B cell (primary cell): Measurements from ENCODE around the gene ZNF625. TPM values are rescaled to one million over a fixed set of nuclear protein-coding genes. Genes with fewer than 3 reads are reported as not detected.
A peak's percentile ranks its signal among the peaks of the same experiment; 100 is the strongest.

Source experiments
- ATAC-seq: fragments of 200-7000 bp; cut with Tn5 transposase; one replicate; pipeline ENCODE4 v1.10.0; 2021; ENCODE audit warnings: low read depth, mild to moderate bottlenecking, moderate number of reproducible peaks, moderate library complexity
- CTCF ChIA-PET: fragments of 350-600 bp; sonication (Branson Sonifier 250); formaldehyde crosslinking; loops from one replicate; lab custom pipeline; 2021; ENCODE audit warnings: antibody characterized with exemption, inconsistent platforms; lab: Charles Lee
- POLR2A ChIA-PET: fragments of 350-600 bp; sonication (Branson Sonifier 250); formaldehyde crosslinking; loops from one replicate; lab custom pipeline; 2021; ENCODE audit warnings: antibody characterized with exemption; lab: Charles Lee
- DNase-seq: peaks from one replicate; pipeline ENCODE4 v3.0.0; 2013
- H2AFZ ChIP-seq: 2 replicates; pipeline ENCODE4 v1.6.1; 2012; ENCODE audit warnings: mild to moderate bottlenecking, low read depth, low read length; ENCODE audit not compliant: insufficient read depth, poor library complexity, severe bottlenecking
- H3K27ac ChIP-seq, 2 donors: 1 replicate in 1 of 2; 2 replicates in 1 of 2; pipeline ENCODE4 v1.5.1; 2012 to 2013; ENCODE audit warnings: low read length in 2 of 2, mild to moderate bottlenecking in 2 of 2, moderate library complexity in 1 of 2
- H3K27me3 ChIP-seq, 4 experiments: fragments of 200-600 bp in 1 of 4; sonication (generic) in 1 of 4; replicated peaks in 1 of 4; 1 replicate in 2 of 4; 2 replicates in 2 of 4; pipeline versions ENCODE4 v1.6.1 to v1.7.0; 2013 to 2016; ENCODE audit warnings: low read length in 3 of 4, mild to moderate bottlenecking in 2 of 4, mixed read lengths in 1 of 4, moderate library complexity in 1 of 4; ENCODE audit not compliant: insufficient read depth in 4 of 4, control insufficient read depth in 3 of 4; ENCODE audit errors: control extremely low read depth in 1 of 4
- H3K36me3 ChIP-seq, 2 experiments: replicated peaks in 1 of 2; 1 replicate in 1 of 2; 2 replicates in 1 of 2; pipeline versions ENCODE4 v1.6.1 to v1.7.1; 2013; ENCODE audit warnings: low read length in 1 of 2; ENCODE audit not compliant: insufficient read depth in 2 of 2, control insufficient read depth in 1 of 2; ENCODE audit errors: control extremely low read depth in 1 of 2, extremely low read depth in 1 of 2
- H3K4me1 ChIP-seq, 2 donors: fragments of 200-600 bp in 1 of 2; sonication (generic) in 1 of 2; 1 replicate in 1 of 2; 2 replicates in 1 of 2; pipeline versions ENCODE4 v1.5.1 to v1.6.1; 2013 to 2017; ENCODE audit warnings: low read length in 2 of 2; ENCODE audit not compliant: control insufficient read depth in 2 of 2, insufficient read depth in 2 of 2
- H3K4me2 ChIP-seq: replicated peaks from 2 replicates; pipeline ENCODE3; 2012; ENCODE audit warnings: mild to moderate bottlenecking, low read depth, low read length; ENCODE audit not compliant: poor library complexity, severe bottlenecking
- H3K4me3 ChIP-seq, 5 experiments: fragments of 200-600 bp in 1 of 5; sonication (generic) in 1 of 5; 1 replicate in 3 of 5; 2 replicates in 2 of 5; pipeline versions ENCODE4 v1.5.1 to v1.7.0; 2011 to 2016; ENCODE audit warnings: low read length in 4 of 5, mild to moderate bottlenecking in 4 of 5, low read depth in 2 of 5, control low read depth in 1 of 5, moderate library complexity in 1 of 5; ENCODE audit not compliant: insufficient read depth in 1 of 5; ENCODE audit errors: control extremely low read depth in 1 of 5, extremely low read depth in 1 of 5
- H3K79me2 ChIP-seq: fragments of 200-600 bp; sonication (generic); one replicate; pipeline ENCODE4 v1.6.0; 2016; ENCODE audit warnings: low read length; ENCODE audit not compliant: control insufficient read depth, insufficient read depth
- H3K9ac ChIP-seq: fragments of 200-600 bp; sonication (generic); 2 replicates; pipeline ENCODE4 v1.6.1; 2017; ENCODE audit warnings: mild to moderate bottlenecking, low read length, moderate library complexity
- H3K9me3 ChIP-seq, 3 donors: one replicate each; pipeline versions ENCODE4 v1.6.1 to v1.7.1; 2013; ENCODE audit warnings: low read length in 2 of 3; ENCODE audit not compliant: control insufficient read depth in 2 of 3, insufficient read depth in 1 of 3; ENCODE audit errors: control extremely low read depth in 1 of 3
- H4K20me1 ChIP-seq: 2 replicates; pipeline ENCODE4 v1.6.0; 2012; ENCODE audit warnings: mild to moderate bottlenecking, low read length; ENCODE audit not compliant: insufficient read depth, control insufficient read depth, poor library complexity, severe bottlenecking
- H3K27ac Mint-ChIP-seq: one replicate; pipeline ENCODE4 v1.8.0; 2021; ENCODE audit warnings: mixed read lengths
- H3K27me3 Mint-ChIP-seq: one replicate; pipeline ENCODE4 v1.8.0; 2021; ENCODE audit warnings: mixed read lengths
- H3K4me1 Mint-ChIP-seq: one replicate; pipeline ENCODE4 v1.8.0; 2021; ENCODE audit warnings: mixed read lengths
- H3K4me3 Mint-ChIP-seq: one replicate; pipeline ENCODE4 v1.8.0; 2021; ENCODE audit warnings: mixed read lengths
- H3K9me3 Mint-ChIP-seq: one replicate; pipeline ENCODE4 v1.8.0; 2022; ENCODE audit warnings: mixed read lengths; ENCODE audit not compliant: insufficient read depth
- EZH2 ChIP-seq: IDR thresholded peaks from 2 replicates; pipeline ENCODE4 v1.6.1; 2012; ENCODE audit warnings: borderline replicate concordance, low read depth, mild to moderate bottlenecking, moderate library complexity, low read length; ENCODE audit not compliant: insufficient read depth, poor library complexity, severe bottlenecking
- WGBS: methylation state at CpG from one replicate; pipeline ENCODE4 v1.1.5; 2013; ENCODE audit warnings: missing lambda C conversion rate; ENCODE audit not compliant: insufficient coverage; 5-methylcytosine and 5-hydroxymethylcytosine counted together
- intact Hi-C: fragments of 100-400 bp; cut with micrococcal nuclease; formaldehyde crosslinking; loops from one replicate; pipeline ENCODE4 v1.10.0; 2022
- polyA plus RNA-seq: library from polyadenylated mRNA; depleted of rRNA; stranded (reverse); fragments of >200 nt; gene quantifications from 2 replicates; pipeline ENCODE4 v1.2.3, GENCODE V29; 2012
- total RNA-seq, 2 donors: library from RNA; stranded (reverse); fragments of 120-200 nt in 1 of 2; gene quantifications; 1 replicate in 1 of 2; 2 replicates in 1 of 2; pipeline versions ENCODE4 v1.2.3 to v1.2.4, GENCODE V29; 2013 to 2022
- TF ChIP-seq, protein P1 (sequence below): fragments of 200-600 bp; IDR thresholded peaks from one replicate; pipeline ENCODE4 v1.8.0; 2022; ENCODE audit warnings: antibody characterized with exemption, mild to moderate bottlenecking

ZNF625 gene
- total and polyA plus RNA-seq, 2 donors (not counting 1 experiment from before 2014, with no cell fraction given): 0.60 to 9.8 TPM

DNA sequence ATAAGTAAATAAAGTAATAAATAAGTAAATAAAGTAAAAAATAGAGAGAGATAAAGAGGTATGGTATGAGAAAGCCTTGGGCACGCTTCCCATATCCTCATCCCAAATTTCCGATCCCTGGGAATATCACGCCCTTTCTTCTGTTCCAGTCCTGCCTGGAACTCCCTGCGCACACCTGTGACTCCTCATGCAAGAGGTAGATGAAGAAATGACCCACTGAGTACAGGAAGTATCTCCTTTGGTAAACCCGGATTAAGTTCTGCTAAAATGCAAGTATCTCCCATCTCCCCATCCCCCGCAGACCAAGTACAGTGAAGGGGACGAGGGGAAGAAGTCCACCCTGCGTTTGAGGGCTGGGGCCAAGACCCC is 6.0 kb upstream of the ZNF625 start:
- peaks cover 0 to 4% (median 0%) of the 10 kb centered on the region in 3 donors for H3K9me3 ChIP-seq

DNA sequence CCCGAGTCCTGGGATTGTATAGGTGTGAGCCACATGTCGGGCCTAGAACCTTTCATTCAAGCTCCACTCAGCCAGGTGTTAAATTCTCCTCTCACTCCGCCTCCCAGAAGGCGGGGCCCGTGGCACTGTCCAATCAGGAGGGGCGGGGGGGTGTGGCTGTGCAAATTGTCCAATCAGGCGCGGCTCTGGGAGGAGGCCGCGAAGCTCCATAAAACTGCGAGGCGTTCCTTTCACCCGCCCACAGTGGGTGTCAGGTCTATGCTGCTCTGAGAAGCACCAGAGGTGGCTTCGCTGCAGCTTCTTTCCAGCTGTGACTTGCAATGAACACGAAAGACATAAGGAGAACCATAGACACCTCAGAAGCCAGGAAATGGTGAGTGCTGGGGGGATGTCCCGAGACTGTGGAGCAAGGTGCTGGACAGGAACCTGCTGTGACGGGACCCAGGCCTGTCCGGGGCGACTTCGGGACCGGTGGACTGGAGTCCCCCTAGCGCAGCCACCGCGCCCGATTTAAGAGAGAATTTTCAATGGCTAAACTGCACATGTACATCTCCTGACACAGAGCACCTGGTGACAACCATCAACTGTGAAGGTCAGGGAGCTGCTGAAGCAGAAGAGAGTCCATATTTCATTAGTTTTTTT is 3.4 kb upstream of the ZNF625 start:
- no peaks in the 10 kb centered on the region for H3K9me3 Mint-ChIP-seq

More for the DNA sequence above, 6.0 kb upstream of the ZNF625 start:
- H3K36me3 ChIP-seq: peaks cover 0 to 8% of the 10 kb centered on the region in 2 experiments
- TF ChIP-seq, protein P1, sequence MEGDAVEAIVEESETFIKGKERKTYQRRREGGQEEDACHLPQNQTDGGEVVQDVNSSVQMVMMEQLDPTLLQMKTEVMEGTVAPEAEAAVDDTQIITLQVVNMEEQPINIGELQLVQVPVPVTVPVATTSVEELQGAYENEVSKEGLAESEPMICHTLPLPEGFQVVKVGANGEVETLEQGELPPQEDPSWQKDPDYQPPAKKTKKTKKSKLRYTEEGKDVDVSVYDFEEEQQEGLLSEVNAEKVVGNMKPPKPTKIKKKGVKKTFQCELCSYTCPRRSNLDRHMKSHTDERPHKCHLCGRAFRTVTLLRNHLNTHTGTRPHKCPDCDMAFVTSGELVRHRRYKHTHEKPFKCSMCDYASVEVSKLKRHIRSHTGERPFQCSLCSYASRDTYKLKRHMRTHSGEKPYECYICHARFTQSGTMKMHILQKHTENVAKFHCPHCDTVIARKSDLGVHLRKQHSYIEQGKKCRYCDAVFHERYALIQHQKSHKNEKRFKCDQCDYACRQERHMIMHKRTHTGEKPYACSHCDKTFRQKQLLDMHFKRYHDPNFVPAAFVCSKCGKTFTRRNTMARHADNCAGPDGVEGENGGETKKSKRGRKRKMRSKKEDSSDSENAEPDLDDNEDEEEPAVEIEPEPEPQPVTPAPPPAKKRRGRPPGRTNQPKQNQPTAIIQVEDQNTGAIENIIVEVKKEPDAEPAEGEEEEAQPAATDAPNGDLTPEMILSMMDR: no peak
- peaks cover 8% of the 10 kb centered on the region for H4K20me1 ChIP-seq
- H2AFZ ChIP-seq: peak overlapping the region; percentile 80
- peak overlapping the region; percentile 96 to 99 for H3K27ac ChIP-seq
- peak overlapping the region; percentile 92 for H3K4me3 Mint-ChIP-seq
- ATAC-seq (no peak), DNase-seq (no peak)
- peak overlapping the region; percentile 99 for H3K9ac ChIP-seq
- H3K9me3 Mint-ChIP-seq: no peaks in the 10 kb centered on the region
- POLR2A ChIA-PET: interaction anchor here (0.6 to 1.4 kb wide), 8 partner anchors 22 to 363 kb away, joined by 3 to 9 read pairs (median 4); partner anchors contain the start of genes ZNF20, ZNF442, ZNF563 and ZNF763
- no peaks in the 10 kb centered on the region for H3K27me3 ChIP-seq
- intact Hi-C loops: loop anchor here (1.0 to 10.0 kb wide), 5 partner anchors 22 to 388 kb away; partner anchors contain the start of genes ZNF20, ZNF439, ZNF563 and ZNF564
- peak overlapping the region; percentile 58 to 96 (median 91) for H3K4me3 ChIP-seq
- 0% methylated on average over 2 of the region's 8 CpGs for WGBS
- CTCF ChIA-PET: interaction anchor here (0.6 to 1.7 kb wide), 10 partner anchors 8 to 365 kb away, joined by 3 to 7 read pairs (median 3); partner anchors contain the start of genes ZNF20, ZNF491 and ZNF563
- H3K27ac Mint-ChIP-seq: peak overlapping the region; percentile 99
- H3K4me2 ChIP-seq: peak overlapping the region; percentile 74
- H3K4me1 Mint-ChIP-seq: peaks cover 34% of the 10 kb centered on the region
- peaks cover 61% of the 10 kb centered on the region for H3K79me2 ChIP-seq
- peaks cover 10 to 15% of the 10 kb centered on the region in 2 donors for H3K4me1 ChIP-seq
- H3K27me3 Mint-ChIP-seq: no peaks in the 10 kb centered on the region

More for the DNA sequence above, 3.4 kb upstream of the ZNF625 start:
- Mint-ChIP-seq H3K27me3 (no peaks in the 10 kb centered on the region), H3K27ac (no peak overlapping the region), H3K4me3 (no peak overlapping the region), H3K4me1 (peaks cover 30% of the 10 kb centered on the region)
- Histone ChIP-seq H3K36me3 (peaks cover 0 to 3% of the 10 kb centered on the region in 2 experiments), H3K27ac (no peak overlapping the region), H3K27me3 (no peaks in the 10 kb centered on the region), H3K4me3 (no peak overlapping the region), H3K4me1 (peaks cover 17 to 26% of the 10 kb centered on the region in 2 donors), H3K4me2 (no peak overlapping the region), H3K79me2 (peaks cover 55% of the 10 kb centered on the region), H2AFZ (no peak overlapping the region), H3K9me3 (peaks cover 0 to 4% (median 0%) of the 10 kb centered on the region in 3 donors), H3K9ac (no peak overlapping the region), H4K20me1 (no peaks in the 10 kb centered on the region)
- intact Hi-C loops: loop anchor here (10.0 kb wide), 1 partner anchor 325 kb away; the partner anchor contains the start of gene ZNF709
- POLR2A ChIA-PET: no interaction called here
- TF ChIP-seq EZH2: no peak
- TF ChIP-seq, protein P1: no peak
- 97% methylated on average over 22 of the region's 25 CpGs for WGBS
- CTCF ChIA-PET: interaction anchor here (0.5 to 1.1 kb wide), 4 partner anchors 19 to 957 kb away, joined by 3 to 4 read pairs (median 4); no protein-coding TSS in a partner anchor
- no peak for DNase-seq
- ATAC-seq: no peak
